Brain microvascular endothelial cell (primary cell): ENCODE measurements around the gene RNLS.

Experiments
- DNase-seq: peaks from one replicate; pipeline ENCODE4 v3.0.0-alpha.2; 2020
- H3K27ac ChIP-seq: fragments of 250-450 bp; sonication (Bioruptor Pico); 2 replicates; pipeline ENCODE4 v1.5.1; 2020; ENCODE audit warnings: mild to moderate bottlenecking, moderate library complexity
- H3K27me3 ChIP-seq: fragments of 250-450 bp; sonication (Bioruptor Pico); replicated peaks from 2 replicates; pipeline ENCODE4 v1.5.1; 2020; ENCODE audit warnings: mild to moderate bottlenecking
- H3K36me3 ChIP-seq: fragments of 250-450 bp; sonication (Bioruptor Pico); replicated peaks from 2 replicates; pipeline ENCODE4 v1.5.1; 2020; ENCODE audit warnings: mild to moderate bottlenecking
- H3K4me3 ChIP-seq: 2 replicates; pipeline ENCODE4 v1.5.1; 2011; ENCODE audit warnings: low read depth, mild to moderate bottlenecking, control low read depth, low read length, moderate library complexity
- CTCF ChIP-seq: IDR thresholded peaks from 2 replicates; pipeline ENCODE4 v1.5.1; 2011; ENCODE audit warnings: low read depth, mild to moderate bottlenecking, moderate library complexity, low read length, control low read depth, inconsistent platforms; ENCODE audit errors: missing control alignments
- in situ Hi-C: cut with HindIII; loops from 2 replicates; pipeline ENCODE4 v1.10.0; 2017; ENCODE audit warnings: low sequenced_read_pairs, low pct_ligation_motif_present

RNLS gene

GRCh38 chr10:88505265-88505664, 77.9 kb downstream of the RNLS start:
- Histone ChIP-seq H3K4me3 (no peak overlapping the region), H3K36me3 (no peaks in the 10 kb centered on the region)

GRCh38 chr10:88500656-88501055, 82.5 kb downstream of the RNLS start:
- DNase-seq = no peak
- H3K27me3 ChIP-seq = no peaks in the 10 kb centered on the region
- H3K36me3 ChIP-seq = no peaks in the 10 kb centered on the region
- TF ChIP-seq CTCF = no peak
- no peak overlapping the region for H3K4me3 ChIP-seq
- H3K27ac ChIP-seq = no peak overlapping the region
- in situ Hi-C loops = no loop called here

More at GRCh38 chr10:88505265-88505664, 77.9 kb downstream of the RNLS start:
- no peaks in the 10 kb centered on the region for H3K27me3 ChIP-seq
- no peak for DNase-seq
- no peak for TF ChIP-seq CTCF
- no peak overlapping the region for H3K27ac ChIP-seq
- in situ Hi-C loops = no loop called here

GRCh38 chr10:88499569-88500470, 83.3 kb downstream of the RNLS start:
- H3K27ac ChIP-seq = no peak overlapping the region
- in situ Hi-C loops = no loop called here
- H3K27me3 ChIP-seq = no peaks in the 10 kb centered on the region
- H3K36me3 ChIP-seq = no peaks in the 10 kb centered on the region
- no peak for DNase-seq
- H3K4me3 ChIP-seq = no peak overlapping the region
- no peak for TF ChIP-seq CTCF

- Histone ChIP-seq H3K27ac (no peak overlapping the region), H3K27me3 (no peaks in the 10 kb centered on the region), H3K4me3 (no peak overlapping the region), H3K36me3 (no peaks in the 10 kb centered on the region)
- in situ Hi-C loops = no loop called here
- TF ChIP-seq CTCF = no peak
- no peak for DNase-seq
Measured at GRCh38 chr10:88497913-88498312, 85.2 kb downstream of the RNLS start.

GRCh38 chr10:88494537-88494936, 88.6 kb downstream of the RNLS start:
- in situ Hi-C loops = no loop called here
- no peak for TF ChIP-seq CTCF
- Histone ChIP-seq H3K27me3 (no peaks in the 10 kb centered on the region), H3K36me3 (no peaks in the 10 kb centered on the region), H3K4me3 (no peak overlapping the region), H3K27ac (no peak overlapping the region)
- no peak for DNase-seq
